Measurements from ENCODE around the gene SSU72.

DNA sequence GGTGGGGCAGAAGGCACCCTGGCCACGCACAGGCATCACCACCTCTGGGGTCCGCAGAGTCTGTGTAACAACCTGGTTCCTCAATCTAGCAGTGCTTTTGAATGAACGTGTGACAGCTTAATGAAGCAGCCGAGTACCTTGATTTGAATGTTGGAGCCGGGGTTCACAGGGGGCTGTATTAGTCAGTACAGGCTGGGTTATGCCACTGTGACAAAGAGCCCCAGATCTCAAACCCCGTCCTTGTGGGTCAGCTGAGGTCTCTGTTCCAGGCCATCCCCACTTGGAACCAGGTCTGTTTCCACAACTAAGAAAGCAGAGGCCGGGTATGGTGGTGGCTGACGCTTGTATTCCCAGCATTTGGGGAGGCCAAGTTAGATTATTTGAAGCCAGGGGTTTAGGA, 44.7 kb downstream of the SSU72 start:
- TF ChIP-seq, protein P1, sequence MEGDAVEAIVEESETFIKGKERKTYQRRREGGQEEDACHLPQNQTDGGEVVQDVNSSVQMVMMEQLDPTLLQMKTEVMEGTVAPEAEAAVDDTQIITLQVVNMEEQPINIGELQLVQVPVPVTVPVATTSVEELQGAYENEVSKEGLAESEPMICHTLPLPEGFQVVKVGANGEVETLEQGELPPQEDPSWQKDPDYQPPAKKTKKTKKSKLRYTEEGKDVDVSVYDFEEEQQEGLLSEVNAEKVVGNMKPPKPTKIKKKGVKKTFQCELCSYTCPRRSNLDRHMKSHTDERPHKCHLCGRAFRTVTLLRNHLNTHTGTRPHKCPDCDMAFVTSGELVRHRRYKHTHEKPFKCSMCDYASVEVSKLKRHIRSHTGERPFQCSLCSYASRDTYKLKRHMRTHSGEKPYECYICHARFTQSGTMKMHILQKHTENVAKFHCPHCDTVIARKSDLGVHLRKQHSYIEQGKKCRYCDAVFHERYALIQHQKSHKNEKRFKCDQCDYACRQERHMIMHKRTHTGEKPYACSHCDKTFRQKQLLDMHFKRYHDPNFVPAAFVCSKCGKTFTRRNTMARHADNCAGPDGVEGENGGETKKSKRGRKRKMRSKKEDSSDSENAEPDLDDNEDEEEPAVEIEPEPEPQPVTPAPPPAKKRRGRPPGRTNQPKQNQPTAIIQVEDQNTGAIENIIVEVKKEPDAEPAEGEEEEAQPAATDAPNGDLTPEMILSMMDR (IDR thresholded peaks at IDR 0.05) = no peak
- TF ChIP-seq POLR2AphosphoS5 (IDR thresholded peaks at IDR 0.05) = no peak
